HG03439 (cell line): ENCODE measurements around the gene GNG2.
A peak's percentile ranks its signal among the peaks of the same experiment; 100 is the strongest.

Experiments
- ATAC-seq: cut with Tn5 transposase; IDR thresholded peaks from one replicate; pipeline ENCODE4 v1.9.1; 2021; ENCODE audit warnings: mild to moderate bottlenecking, moderate library complexity; ENCODE audit not compliant: unreplicated experiment

The GNG2 gene

GRCh38 chr14:51989293-51990234, 129.2 kb downstream of the GNG2 start, which contains the start of gene RTRAF:
Gene RTRAF, plus strand, starts transcription at chr14:51989546. Its CDS starts 94 bp downstream, at chr14:51989640.
- ATAC-seq: peak; percentile 93

GRCh38 chr14:51990488-51990887, 130.1 kb downstream of the GNG2 start:
- ATAC-seq: no peak

- ATAC-seq: no peak
Measured at GRCh38 chr14:51993285-51993920, 133.0 kb downstream of the GNG2 start.

GRCh38 chr14:51996148-51996746, 135.8 kb downstream of the GNG2 start:
- ATAC-seq: no peak

GRCh38 chr14:51998348-51998747, 137.9 kb downstream of the GNG2 start:
- ATAC-seq: no peak

GRCh38 chr14:51999084-51999483, 138.7 kb downstream of the GNG2 start:
- ATAC-seq: no peak

GRCh38 chr14:52000019-52000582, 139.7 kb downstream of the GNG2 start:
- ATAC-seq: no peak

- ATAC-seq: no peak
Measured at GRCh38 chr14:52000696-52001095, 140.3 kb downstream of the GNG2 start.

- no peak for ATAC-seq
Measured at GRCh38 chr14:52002542-52002941, 142.1 kb downstream of the GNG2 start.

- no peak for ATAC-seq
Measured at GRCh38 chr14:52003324-52003723, 142.9 kb downstream of the GNG2 start.

GRCh38 chr14:52005625-52006024, 145.2 kb downstream of the GNG2 start:
- no peak for ATAC-seq

GRCh38 chr14:52006361-52006760, 145.9 kb downstream of the GNG2 start:
- ATAC-seq: no peak

GRCh38 chr14:52007211-52007610, 146.8 kb downstream of the GNG2 start:
- ATAC-seq: no peak

GRCh38 chr14:52007637-52008036, 147.2 kb downstream of the GNG2 start:
- ATAC-seq: no peak

- no peak for ATAC-seq
Measured at GRCh38 chr14:52008136-52008535, 147.7 kb downstream of the GNG2 start.

GRCh38 chr14:52010173-52010693, 149.8 kb downstream of the GNG2 start:
- no peak for ATAC-seq

- ATAC-seq: no peak
Measured at GRCh38 chr14:52011523-52011922, 151.1 kb downstream of the GNG2 start.

- ATAC-seq: no peak
Measured at GRCh38 chr14:52012635-52013034, 152.2 kb downstream of the GNG2 start.

- no peak for ATAC-seq
Measured at GRCh38 chr14:52013984-52014600, 153.7 kb downstream of the GNG2 start.

- no peak for ATAC-seq
Measured at GRCh38 chr14:52014601-52015267, 154.3 kb downstream of the GNG2 start.
